Effector memory CD4-positive, alpha-beta T cell (primary cell): ENCODE results near the gene HSPB8.

ENCODE experiments used
- DNase-seq, 3 donors: peaks; one replicate each; pipeline ENCODE4 v3.0.0-alpha.2; 2020
- H3K27ac ChIP-seq: 2 replicates; pipeline ENCODE4 v1.7.0; 2013; ENCODE audit warnings: mild to moderate bottlenecking, low read length, moderate library complexity; ENCODE audit not compliant: insufficient read depth, poor library complexity, severe bottlenecking
- H3K27me3 ChIP-seq: replicated peaks from 2 replicates; pipeline ENCODE4 v1.7.0; 2013; ENCODE audit warnings: mild to moderate bottlenecking, low read length; ENCODE audit not compliant: insufficient read depth, control insufficient read depth, poor library complexity, severe bottlenecking
- H3K36me3 ChIP-seq: 2 replicates; pipeline ENCODE4 v1.7.0; 2013; ENCODE audit warnings: mild to moderate bottlenecking, low read length, moderate library complexity; ENCODE audit not compliant: control insufficient read depth, insufficient read depth
- H3K4me1 ChIP-seq: 2 replicates; pipeline ENCODE4 v1.7.0; 2013; ENCODE audit warnings: low read length, mild to moderate bottlenecking; ENCODE audit not compliant: control insufficient read depth, insufficient read depth, poor library complexity, severe bottlenecking
- H3K4me3 ChIP-seq: 2 replicates; pipeline ENCODE4 v1.7.0; 2013; ENCODE audit warnings: low read length, low read depth, mild to moderate bottlenecking; ENCODE audit not compliant: insufficient read depth, poor library complexity, severe bottlenecking
- H3K9me3 ChIP-seq: 2 replicates; pipeline ENCODE4 v1.7.0; 2013; ENCODE audit warnings: mild to moderate bottlenecking, low read length, moderate library complexity; ENCODE audit not compliant: control insufficient read depth

HSPB8 gene

DNA sequence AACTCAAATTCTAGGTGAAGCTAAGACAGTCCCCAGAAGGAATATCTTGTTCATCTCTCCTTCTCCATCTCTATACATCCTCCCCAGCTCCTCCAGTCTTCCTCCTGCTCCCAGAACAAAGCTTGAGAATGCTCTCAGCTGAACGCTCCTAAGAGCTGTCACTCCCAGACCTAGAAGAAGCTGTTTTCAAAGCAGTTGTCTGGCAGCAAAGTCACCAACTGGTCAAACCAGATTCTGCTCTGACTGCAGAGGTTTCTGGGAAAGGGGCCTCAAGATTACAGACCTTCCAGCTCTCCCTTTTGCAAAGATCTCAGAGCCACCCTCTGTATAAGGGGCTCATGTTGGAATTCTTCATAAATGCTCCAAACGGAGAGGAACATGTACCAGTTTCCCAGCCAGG, 9.6 kb upstream of the HSPB8 start:
- no peak overlapping the region for H3K27ac ChIP-seq
- H3K36me3 ChIP-seq = no peaks in the 10 kb centered on the region
- no peaks in the 10 kb centered on the region for H3K9me3 ChIP-seq
- no peaks in the 10 kb centered on the region for H3K4me1 ChIP-seq
- no peak for DNase-seq
- no peaks in the 10 kb centered on the region for H3K27me3 ChIP-seq
- no peak overlapping the region for H3K4me3 ChIP-seq

DNA sequence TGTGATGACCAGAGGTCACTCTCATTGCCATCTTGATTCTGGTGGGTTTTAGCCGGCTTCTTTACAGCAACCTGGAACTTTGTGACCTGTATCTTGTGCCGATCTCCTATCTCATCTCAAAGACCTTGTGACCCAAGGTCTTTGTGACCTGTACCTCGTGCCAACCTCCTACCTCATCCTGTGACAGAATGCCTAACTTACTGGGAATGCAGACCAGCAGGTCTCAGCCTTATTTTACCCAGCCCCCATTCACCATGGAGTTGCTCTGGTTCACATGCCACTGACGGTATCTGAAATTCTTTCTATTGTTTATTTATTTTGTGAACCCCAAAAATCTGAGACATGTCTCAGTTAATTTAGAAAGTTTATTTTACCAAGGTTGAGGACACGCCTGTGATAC, 7.4 kb upstream of the HSPB8 start:
- no peaks in the 10 kb centered on the region for H3K9me3 ChIP-seq
- no peaks in the 10 kb centered on the region for H3K27me3 ChIP-seq
- DNase-seq = no peak
- H3K4me1 ChIP-seq = no peaks in the 10 kb centered on the region
- no peak overlapping the region for H3K4me3 ChIP-seq
- H3K36me3 ChIP-seq = no peaks in the 10 kb centered on the region
- H3K27ac ChIP-seq = no peak overlapping the region

- Histone ChIP-seq H3K4me1 (no peaks in the 10 kb centered on the region), H3K4me3 (no peak overlapping the region), H3K27ac (no peak overlapping the region), H3K36me3 (no peaks in the 10 kb centered on the region), H3K27me3 (no peaks in the 10 kb centered on the region), H3K9me3 (no peaks in the 10 kb centered on the region)
- no peak for DNase-seq
Measured at GRCh38 chr12:119171691-119172425, 6.9 kb upstream of the HSPB8 start.

- no peak overlapping the region for H3K27ac ChIP-seq
- DNase-seq = no peak
- no peaks in the 10 kb centered on the region for H3K4me1 ChIP-seq
- no peaks in the 10 kb centered on the region for H3K27me3 ChIP-seq
- H3K4me3 ChIP-seq = no peak overlapping the region
- no peaks in the 10 kb centered on the region for H3K9me3 ChIP-seq
- H3K36me3 ChIP-seq = no peaks in the 10 kb centered on the region
Measured at GRCh38 chr12:119175081-119175480, 3.6 kb upstream of the HSPB8 start.

GRCh38 chr12:119176267-119177055, 2.3 kb upstream of the HSPB8 start:
- Histone ChIP-seq H3K4me3 (no peak overlapping the region), H3K9me3 (no peaks in the 10 kb centered on the region), H3K4me1 (no peaks in the 10 kb centered on the region), H3K27ac (no peak overlapping the region), H3K36me3 (no peaks in the 10 kb centered on the region), H3K27me3 (no peaks in the 10 kb centered on the region)
- no peak for DNase-seq

GRCh38 chr12:119177056-119177325, 1.7 kb upstream of the HSPB8 start:
- DNase-seq = no peak
- Histone ChIP-seq H3K36me3 (no peaks in the 10 kb centered on the region), H3K27me3 (no peaks in the 10 kb centered on the region), H3K4me3 (no peak overlapping the region), H3K4me1 (no peaks in the 10 kb centered on the region), H3K9me3 (no peaks in the 10 kb centered on the region), H3K27ac (no peak overlapping the region)

- DNase-seq = no peak
- H3K4me1 ChIP-seq = no peaks in the 10 kb centered on the region
- no peak overlapping the region for H3K4me3 ChIP-seq
- H3K9me3 ChIP-seq = no peaks in the 10 kb centered on the region
- H3K36me3 ChIP-seq = no peaks in the 10 kb centered on the region
- H3K27ac ChIP-seq = no peak overlapping the region
- H3K27me3 ChIP-seq = no peaks in the 10 kb centered on the region
Measured at GRCh38 chr12:119177724-119178380, 879 bp upstream of the HSPB8 start.

- no peak for DNase-seq
- Histone ChIP-seq H3K9me3 (no peaks in the 10 kb centered on the region), H3K27me3 (no peaks in the 10 kb centered on the region), H3K36me3 (no peaks in the 10 kb centered on the region), H3K27ac (no peak overlapping the region), H3K4me1 (no peaks in the 10 kb centered on the region), H3K4me3 (no peak overlapping the region)
Measured at GRCh38 chr12:119179335-119180021, 747 bp downstream of the HSPB8 start.

- H3K27me3 ChIP-seq = no peaks in the 10 kb centered on the region
- no peaks in the 10 kb centered on the region for H3K36me3 ChIP-seq
- H3K9me3 ChIP-seq = no peaks in the 10 kb centered on the region
- H3K4me3 ChIP-seq = no peak overlapping the region
- DNase-seq = no peak
- H3K27ac ChIP-seq = no peak overlapping the region
- H3K4me1 ChIP-seq = no peaks in the 10 kb centered on the region
Measured at GRCh38 chr12:119180380-119181040, 1.8 kb downstream of the HSPB8 start.
